Trophoblast cell (in vitro differentiated cells and primary cell): ENCODE results near the gene ETV5.

Experiments
- DNase-seq, 2 donors: peaks; one replicate each; pipeline ENCODE4 v3.0.0-alpha.2; 2016
- H2AFZ ChIP-seq: 2 replicates; pipeline ENCODE4 v1.6.1; 2013; ENCODE audit warnings: low read length, moderate library complexity, mild to moderate bottlenecking; ENCODE audit not compliant: insufficient read depth, poor library complexity
- H2AK5ac ChIP-seq: 2 replicates; pipeline ENCODE4 v1.6.1; 2013; ENCODE audit warnings: mild to moderate bottlenecking, low read length
- H2BK120ac ChIP-seq: 2 replicates; pipeline ENCODE4 v1.6.1; 2013; ENCODE audit warnings: low read length, mild to moderate bottlenecking, moderate library complexity; ENCODE audit not compliant: insufficient read depth, poor library complexity
- H2BK12ac ChIP-seq: 2 replicates; pipeline ENCODE4 v1.6.1; 2013; ENCODE audit warnings: mild to moderate bottlenecking, low read length, moderate library complexity
- H2BK5ac ChIP-seq: 2 replicates; pipeline ENCODE4 v1.6.1; 2013; ENCODE audit warnings: low read length, low read depth, moderate library complexity, mild to moderate bottlenecking; ENCODE audit not compliant: poor library complexity
- H3K14ac ChIP-seq: 2 replicates; pipeline ENCODE4 v1.6.1; 2013; ENCODE audit warnings: mild to moderate bottlenecking, low read length
- H3K18ac ChIP-seq: 2 replicates; pipeline ENCODE4 v1.6.1; 2013; ENCODE audit warnings: mild to moderate bottlenecking, low read length
- H3K23ac ChIP-seq: 2 replicates; pipeline ENCODE4 v1.6.1; 2013; ENCODE audit warnings: low read length
- H3K27ac ChIP-seq: 2 replicates; pipeline ENCODE4 v1.5.1; 2013; ENCODE audit warnings: low read depth, mild to moderate bottlenecking, inconsistent platforms, low read length, moderate library complexity
- H3K27me3 ChIP-seq: 2 replicates; pipeline ENCODE4 v1.6.1; 2013; ENCODE audit warnings: inconsistent platforms, mild to moderate bottlenecking, low read length, moderate library complexity; ENCODE audit not compliant: insufficient read depth
- H3K36me3 ChIP-seq, 2 experiments: 1 replicate in 1 of 2; 2 replicates in 1 of 2; pipeline ENCODE4 v1.6.1; 2013; ENCODE audit warnings: low read length in 2 of 2, mild to moderate bottlenecking in 2 of 2, moderate library complexity in 1 of 2; ENCODE audit not compliant: insufficient read depth in 2 of 2, control insufficient read depth in 1 of 2
- H3K4ac ChIP-seq: 2 replicates; pipeline ENCODE4 v1.6.1; 2013; ENCODE audit warnings: low read depth, mild to moderate bottlenecking, low read length, moderate library complexity
- H3K4me1 ChIP-seq, 2 experiments: 1 replicate in 1 of 2; 2 replicates in 1 of 2; pipeline ENCODE4 v1.6.1; 2013; ENCODE audit warnings: low read length in 2 of 2, mild to moderate bottlenecking in 2 of 2, moderate library complexity in 1 of 2; ENCODE audit not compliant: insufficient read depth in 2 of 2, control insufficient read depth in 1 of 2
- H3K4me2 ChIP-seq: 2 replicates; pipeline ENCODE4 v1.6.1; 2013; ENCODE audit warnings: inconsistent platforms, mild to moderate bottlenecking, low read length, moderate library complexity
- H3K4me3 ChIP-seq: 2 replicates; pipeline ENCODE4 v1.5.1; 2013; ENCODE audit warnings: mild to moderate bottlenecking, low read depth, low read length, inconsistent platforms
- H3K79me1 ChIP-seq: one replicate; pipeline ENCODE4 v1.6.1; 2013; ENCODE audit warnings: low read length
- H3K79me2 ChIP-seq: 2 replicates; pipeline ENCODE4 v1.6.1; 2013; ENCODE audit warnings: low read length, mild to moderate bottlenecking; ENCODE audit not compliant: control insufficient read depth, insufficient read depth, poor library complexity
- H3K9ac ChIP-seq: 2 replicates; pipeline ENCODE4 v1.6.1; 2013; ENCODE audit warnings: mild to moderate bottlenecking, low read length
- H3K9me3 ChIP-seq: 2 replicates; pipeline ENCODE4 v1.6.1; 2013; ENCODE audit warnings: low read depth, mild to moderate bottlenecking, control low read depth, inconsistent platforms, low read length; ENCODE audit not compliant: insufficient read depth
- H4K12ac ChIP-seq: 2 replicates; pipeline ENCODE4 v1.6.1; 2013; ENCODE audit warnings: low read depth, mild to moderate bottlenecking, low read length, moderate library complexity
- H4K8ac ChIP-seq: 2 replicates; pipeline ENCODE4 v1.6.1; 2013; ENCODE audit warnings: low read depth, mild to moderate bottlenecking, low read length, moderate library complexity
- H4K91ac ChIP-seq: one replicate; pipeline ENCODE4 v1.6.1; 2013; ENCODE audit warnings: low read depth, mild to moderate bottlenecking, low read length, moderate library complexity
- WGBS: extraction: QIAGEN DNeasy Blood & Tissue Kit; methylation state at CpG from one replicate; pipeline ENCODE4 v1.1.7; 2013; ENCODE audit warnings: missing lambda C conversion rate; ENCODE audit not compliant: insufficient read length, insufficient coverage; ENCODE audit errors: extremely low coverage; 5-methylcytosine and 5-hydroxymethylcytosine counted together

Gene ETV5

GRCh38 chr3:186123012-186123411 lies 14.1 kb upstream of the ETV5 start:
- Histone ChIP-seq H3K4me2 (no peak overlapping the region), H3K23ac (no peak overlapping the region), H3K18ac (no peak overlapping the region), H3K4me1 (peaks cover 0 to 2% of the 10 kb centered on the region in 2 experiments), H2BK120ac (no peak overlapping the region), H2BK12ac (no peak overlapping the region), H2BK5ac (no peak overlapping the region), H3K79me1 (peaks cover 1% of the 10 kb centered on the region), H4K8ac (no peak overlapping the region), H3K4me3 (no peak overlapping the region), H4K91ac (no peak overlapping the region), H3K14ac (no peak overlapping the region), H3K4ac (no peak overlapping the region), H2AFZ (no peak overlapping the region), H4K12ac (no peak overlapping the region), H3K36me3 (no peaks in the 10 kb centered on the region), H3K9ac (no peak overlapping the region), H3K79me2 (no peaks in the 10 kb centered on the region), H3K9me3 (peaks cover 2% of the 10 kb centered on the region), H3K27ac (no peak overlapping the region), H2AK5ac (no peak overlapping the region), H3K27me3 (no peaks in the 10 kb centered on the region)
- DNase-seq: no peak
- no CpG with 5 or more reads among the region's 5 CpGs for WGBS

- no peak overlapping the region for H4K12ac ChIP-seq
- H2BK5ac ChIP-seq: no peak overlapping the region
- no peak overlapping the region for H2AFZ ChIP-seq
- no peak overlapping the region for H2AK5ac ChIP-seq
- H3K9me3 ChIP-seq: peaks cover 2% of the 10 kb centered on the region
- no peak overlapping the region for H3K4me3 ChIP-seq
- peaks cover 1% of the 10 kb centered on the region for H3K79me1 ChIP-seq
- H4K91ac ChIP-seq: no peak overlapping the region
- DNase-seq: peak; percentile 81 to 82
- no peak overlapping the region for H3K9ac ChIP-seq
- no peak overlapping the region for H2BK120ac ChIP-seq
- H2BK12ac ChIP-seq: no peak overlapping the region
- H3K23ac ChIP-seq: no peak overlapping the region
- H4K8ac ChIP-seq: no peak overlapping the region
- no CpG with 5 or more reads among the region's 2 CpGs for WGBS
- no peaks in the 10 kb centered on the region for H3K27me3 ChIP-seq
- H3K4me2 ChIP-seq: no peak overlapping the region
- no peak overlapping the region for H3K4ac ChIP-seq
- peaks cover 0 to 2% of the 10 kb centered on the region in 2 experiments for H3K4me1 ChIP-seq
- no peaks in the 10 kb centered on the region for H3K79me2 ChIP-seq
- H3K14ac ChIP-seq: no peak overlapping the region
- no peak overlapping the region for H3K27ac ChIP-seq
- no peaks in the 10 kb centered on the region for H3K36me3 ChIP-seq
- no peak overlapping the region for H3K18ac ChIP-seq
Measured at GRCh38 chr3:186121968-186122367, 13.1 kb upstream of the ETV5 start.

GRCh38 chr3:186121278-186121677 lies 12.4 kb upstream of the ETV5 start:
- no peak overlapping the region for H3K4ac ChIP-seq
- H3K4me1 ChIP-seq: peaks cover 0 to 2% of the 10 kb centered on the region in 2 experiments
- no peak overlapping the region for H2AFZ ChIP-seq
- no peaks in the 10 kb centered on the region for H3K79me2 ChIP-seq
- H3K23ac ChIP-seq: no peak overlapping the region
- H2BK120ac ChIP-seq: no peak overlapping the region
- H3K9ac ChIP-seq: no peak overlapping the region
- H3K36me3 ChIP-seq: no peaks in the 10 kb centered on the region
- no peaks in the 10 kb centered on the region for H3K27me3 ChIP-seq
- no peak overlapping the region for H3K18ac ChIP-seq
- no peak overlapping the region for H4K12ac ChIP-seq
- H4K8ac ChIP-seq: no peak overlapping the region
- H3K9me3 ChIP-seq: peaks cover 2% of the 10 kb centered on the region
- H3K14ac ChIP-seq: no peak overlapping the region
- peaks cover 1% of the 10 kb centered on the region for H3K79me1 ChIP-seq
- no peak overlapping the region for H2BK12ac ChIP-seq
- no peak overlapping the region for H2AK5ac ChIP-seq
- H3K4me3 ChIP-seq: no peak overlapping the region
- no peak overlapping the region for H3K27ac ChIP-seq
- H2BK5ac ChIP-seq: no peak overlapping the region
- no peak overlapping the region for H3K4me2 ChIP-seq
- WGBS: no CpG with 5 or more reads among the region's 6 CpGs
- no peak overlapping the region for H4K91ac ChIP-seq
- DNase-seq: no peak

GRCh38 chr3:186119499-186119898 lies 10.6 kb upstream of the ETV5 start:
- Histone ChIP-seq H3K4me1 (peaks cover 0 to 2% of the 10 kb centered on the region in 2 experiments), H4K8ac (no peak overlapping the region), H3K14ac (no peak overlapping the region), H2AK5ac (no peak overlapping the region), H2BK120ac (no peak overlapping the region), H3K27me3 (no peaks in the 10 kb centered on the region), H3K4me3 (no peak overlapping the region), H3K18ac (no peak overlapping the region), H4K12ac (no peak overlapping the region), H2BK12ac (no peak overlapping the region), H3K36me3 (no peaks in the 10 kb centered on the region), H3K23ac (no peak overlapping the region), H3K4me2 (no peak overlapping the region), H2AFZ (no peak overlapping the region), H2BK5ac (no peak overlapping the region), H3K9ac (no peak overlapping the region), H3K79me2 (no peaks in the 10 kb centered on the region), H3K4ac (no peak overlapping the region), H3K27ac (no peak overlapping the region), H3K9me3 (peaks cover 2% of the 10 kb centered on the region), H4K91ac (no peak overlapping the region), H3K79me1 (peaks cover 1% of the 10 kb centered on the region)
- DNase-seq: peak; percentile 43 to 77
- no CpG with 5 or more reads among the region's 4 CpGs for WGBS
